ENCODE results near the gene DNAH2.
A peak's percentile ranks its signal among the peaks of the same experiment; 100 is the strongest.

Gene DNAH2

GRCh38 chr17:7817643-7817964 is 100.1 kb downstream of the DNAH2 start:
- no peak for DNase-seq (ENCODE audit: low read depth in 1 of 2, low spot score in 1 of 2)

GRCh38 chr17:7818026-7818425 is 100.5 kb downstream of the DNAH2 start:
- no peak for DNase-seq (ENCODE audit: low read depth in 1 of 2, low spot score in 1 of 2)

- DNase-seq (ENCODE audit: low read depth in 1 of 2, low spot score in 1 of 2) = no peak
These were observed 101.5 kb downstream of the DNAH2 start for GRCh38 chr17:7818746-7819645.

- DNase-seq (ENCODE audit: low read depth in 1 of 2, low spot score in 1 of 2) = no peak
These were observed 102.7 kb downstream of the DNAH2 start for GRCh38 chr17:7820231-7820630.

- no peak for DNase-seq (ENCODE audit: low read depth in 1 of 2, low spot score in 1 of 2)
These were observed 104.6 kb downstream of the DNAH2 start for GRCh38 chr17:7822126-7822525.

GRCh38 chr17:7823581-7824001 is 106.0 kb downstream of the DNAH2 start:
- DNase-seq (ENCODE audit: low read depth in 1 of 2, low spot score in 1 of 2) = no peak

- DNase-seq (ENCODE audit: low read depth in 1 of 2, low spot score in 1 of 2) = no peak
These were observed 106.7 kb downstream of the DNAH2 start for GRCh38 chr17:7824021-7824924.

- no peak for DNase-seq (ENCODE audit: low read depth in 1 of 2, low spot score in 1 of 2)
These were observed 107.9 kb downstream of the DNAH2 start for GRCh38 chr17:7825206-7825990.

- DNase-seq (ENCODE audit: low read depth in 1 of 2, low spot score in 1 of 2) = no peak
These were observed 113.1 kb downstream of the DNAH2 start for GRCh38 chr17:7830616-7831015.

GRCh38 chr17:7831233-7831632 is 113.7 kb downstream of the DNAH2 start:
- DNase-seq (ENCODE audit: low read depth in 1 of 2, low spot score in 1 of 2) = no peak

- DNase-seq (ENCODE audit: low read depth in 1 of 2, low spot score in 1 of 2) = no peak
These were observed 114.9 kb downstream of the DNAH2 start for GRCh38 chr17:7832431-7832830.

GRCh38 chr17:7833011-7833794 is 115.7 kb downstream of the DNAH2 start:
- no peak for DNase-seq (ENCODE audit: low read depth in 1 of 2, low spot score in 1 of 2)

GRCh38 chr17:7833795-7834541 is 116.4 kb downstream of the DNAH2 start, which contains the start of gene KDM6B:
Gene KDM6B, plus strand, starts transcription at chr17:7834217. Its CDS starts 11,338 bp downstream, at chr17:7845555.
- DNase-seq (ENCODE audit: low read depth in 1 of 2, low spot score in 1 of 2) = peak; percentile 77 to 79

GRCh38 chr17:7834542-7834956 is 117.0 kb downstream of the DNAH2 start:
- DNase-seq (ENCODE audit: low read depth in 1 of 2, low spot score in 1 of 2) = peak in 1 of 2 donors; percentile 31

GRCh38 chr17:7834957-7835813 is 117.6 kb downstream of the DNAH2 start:
- peak; percentile 67 to 89 for DNase-seq (ENCODE audit: low read depth in 1 of 2, low spot score in 1 of 2)

GRCh38 chr17:7835814-7836595 is 118.5 kb downstream of the DNAH2 start:
- DNase-seq (ENCODE audit: low read depth in 1 of 2, low spot score in 1 of 2) = peak in 1 of 2 donors; percentile 32

- peak in 1 of 2 donors; percentile 55 for DNase-seq (ENCODE audit: low read depth in 1 of 2, low spot score in 1 of 2)
These were observed 119.3 kb downstream of the DNAH2 start for GRCh38 chr17:7836596-7837407.

All from activated CD4-positive, alpha-beta T cell treated with anti-CD3 and anti-CD28 coated beads, Interleukin-2, amount 50 U/mL, for 24 hours (primary cell).